Fibroblast of mammary gland (primary cell): ENCODE data around the gene PDE2A.

Experiments used
- DNase-seq: peaks from one replicate; pipeline ENCODE4 v3.0.0-alpha.2; 2010; ENCODE audit warnings: low read depth
- H3K4me3 ChIP-seq: 2 replicates; pipeline ENCODE4 v1.5.1; 2011; ENCODE audit warnings: low read depth, mild to moderate bottlenecking, low read length, moderate library complexity; ENCODE audit not compliant: control insufficient read depth
- TF ChIP-seq, protein P1 (sequence below): conservative IDR thresholded peaks from 2 replicates; pipeline ENCODE4 v1.5.1; 2011; ENCODE audit warnings: low read depth, low read length, inconsistent platforms; ENCODE audit not compliant: control insufficient read depth, insufficient read depth

Gene PDE2A

DNA sequence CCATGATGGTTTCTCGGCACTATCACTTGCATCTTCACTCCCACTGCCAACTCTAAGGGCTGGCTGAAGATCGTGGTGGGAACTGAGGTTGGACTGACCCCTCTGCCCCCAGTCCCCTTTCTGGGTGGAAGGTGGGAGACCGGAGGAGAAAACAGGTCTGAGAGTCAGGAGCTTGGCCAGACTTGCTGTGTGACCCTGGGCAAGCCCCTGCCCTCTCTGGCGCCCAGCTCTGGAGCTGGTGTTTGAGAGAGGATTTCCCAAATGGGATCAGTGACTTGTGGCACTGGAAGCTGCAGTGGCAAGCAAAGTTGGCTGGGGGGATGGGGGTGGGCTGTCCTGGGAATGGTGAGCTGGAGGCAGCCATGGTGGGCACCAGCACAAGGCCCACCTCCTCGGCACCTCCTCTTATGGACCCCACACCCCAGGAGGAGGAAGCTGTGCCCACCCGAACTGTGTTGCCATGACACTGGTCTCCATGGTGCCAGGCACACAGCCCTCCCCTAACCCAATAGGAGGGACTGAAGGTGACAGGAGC is 6.5 kb upstream of the PDE2A start:
- TF ChIP-seq, protein P1, sequence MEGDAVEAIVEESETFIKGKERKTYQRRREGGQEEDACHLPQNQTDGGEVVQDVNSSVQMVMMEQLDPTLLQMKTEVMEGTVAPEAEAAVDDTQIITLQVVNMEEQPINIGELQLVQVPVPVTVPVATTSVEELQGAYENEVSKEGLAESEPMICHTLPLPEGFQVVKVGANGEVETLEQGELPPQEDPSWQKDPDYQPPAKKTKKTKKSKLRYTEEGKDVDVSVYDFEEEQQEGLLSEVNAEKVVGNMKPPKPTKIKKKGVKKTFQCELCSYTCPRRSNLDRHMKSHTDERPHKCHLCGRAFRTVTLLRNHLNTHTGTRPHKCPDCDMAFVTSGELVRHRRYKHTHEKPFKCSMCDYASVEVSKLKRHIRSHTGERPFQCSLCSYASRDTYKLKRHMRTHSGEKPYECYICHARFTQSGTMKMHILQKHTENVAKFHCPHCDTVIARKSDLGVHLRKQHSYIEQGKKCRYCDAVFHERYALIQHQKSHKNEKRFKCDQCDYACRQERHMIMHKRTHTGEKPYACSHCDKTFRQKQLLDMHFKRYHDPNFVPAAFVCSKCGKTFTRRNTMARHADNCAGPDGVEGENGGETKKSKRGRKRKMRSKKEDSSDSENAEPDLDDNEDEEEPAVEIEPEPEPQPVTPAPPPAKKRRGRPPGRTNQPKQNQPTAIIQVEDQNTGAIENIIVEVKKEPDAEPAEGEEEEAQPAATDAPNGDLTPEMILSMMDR, result no peak

DNA sequence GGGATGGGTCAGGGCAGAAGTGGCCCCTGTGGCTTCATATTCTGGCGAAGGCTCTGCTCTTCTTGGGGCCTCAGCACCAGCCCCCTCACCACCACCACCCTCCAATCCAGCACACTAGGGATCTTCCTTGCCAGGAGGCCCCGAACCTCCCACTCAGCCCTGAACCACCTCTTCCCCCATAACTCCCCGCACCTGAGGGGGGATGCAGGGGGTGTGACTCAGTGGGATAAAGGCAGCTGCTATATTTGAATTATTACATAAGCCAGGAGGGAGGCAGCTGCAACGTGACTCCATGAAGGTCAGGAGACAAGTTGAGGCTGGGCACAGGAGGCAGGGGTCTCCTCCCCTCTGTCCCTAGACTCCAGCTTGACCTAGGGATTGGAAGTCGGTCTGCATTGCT is 5.6 kb upstream of the PDE2A start:
- H3K4me3 ChIP-seq, result no peak overlapping the region
- no peak for DNase-seq
- TF ChIP-seq, protein P1, result no peak

More for the DNA sequence above, 6.5 kb upstream of the PDE2A start:
- DNase-seq, result no peak
- H3K4me3 ChIP-seq, result no peak overlapping the region

DNA sequence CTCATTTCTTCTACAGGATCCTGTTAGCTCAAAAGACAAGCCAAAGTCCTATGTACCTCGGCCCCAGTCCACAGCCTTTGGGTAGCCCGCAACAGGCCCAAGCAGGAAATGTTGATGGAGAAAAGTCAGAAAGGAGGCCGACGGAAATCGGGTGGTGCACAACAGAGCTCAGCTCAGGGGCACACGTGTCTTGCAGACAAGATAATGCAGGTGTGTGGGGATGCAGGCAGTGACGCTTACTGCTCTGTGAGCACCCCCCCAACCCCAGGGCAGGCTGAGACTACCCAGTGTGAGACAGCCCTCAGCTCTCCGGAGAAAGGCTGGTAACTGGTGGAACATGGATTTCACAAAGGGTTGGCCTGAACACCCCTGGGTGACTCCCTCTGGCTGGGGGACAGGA is 4.3 kb upstream of the PDE2A start:
- TF ChIP-seq, protein P1, result no peak
- no peak for DNase-seq
- H3K4me3 ChIP-seq, result no peak overlapping the region

DNA sequence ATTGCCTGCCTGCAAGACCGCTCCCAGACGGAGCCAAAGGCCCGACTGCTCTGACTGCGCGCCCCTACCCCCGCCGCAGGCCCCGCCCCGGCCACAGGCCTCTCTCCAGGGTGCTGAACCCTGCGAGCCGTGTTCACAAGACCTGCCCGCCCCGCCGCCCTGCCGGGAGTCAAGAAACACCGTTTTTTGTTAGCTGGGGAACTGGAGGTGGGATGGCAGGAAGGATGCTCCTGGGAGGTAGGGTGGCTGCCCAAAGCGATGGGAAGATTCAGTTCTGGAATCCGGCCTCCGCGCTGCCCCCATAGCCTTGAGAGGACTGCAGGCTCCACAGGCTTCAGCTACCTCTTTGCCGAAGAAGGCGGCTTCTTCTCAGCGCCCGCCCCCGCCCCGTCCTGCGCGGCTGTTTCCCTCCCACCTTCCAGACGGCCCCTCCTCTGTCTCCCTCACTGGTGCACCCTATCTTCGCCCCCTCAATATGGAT is 2.7 kb upstream of the PDE2A start:
- peak; percentile 8 for DNase-seq
- H3K4me3 ChIP-seq, result no peak overlapping the region
- TF ChIP-seq, protein P1, result no peak

DNA sequence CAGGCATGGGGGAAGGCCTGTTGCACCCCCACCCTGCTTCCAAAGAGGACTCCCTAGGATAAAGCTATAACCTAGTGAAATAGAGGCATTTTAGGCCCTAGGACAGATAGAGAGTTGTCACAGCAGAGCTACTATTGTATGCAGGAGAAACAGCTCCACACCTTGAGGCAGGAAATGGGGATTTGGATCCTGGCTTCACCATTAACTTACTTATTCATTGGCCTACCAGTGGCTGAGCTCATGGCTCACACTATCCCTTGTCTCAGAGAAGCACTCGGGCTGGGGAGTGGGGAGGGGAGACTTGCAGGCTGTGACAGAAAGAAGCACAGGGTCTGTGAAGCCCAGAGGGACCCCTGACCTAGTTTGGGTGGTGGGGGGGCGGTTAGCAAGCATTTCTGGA is 999 bp upstream of the PDE2A start:
- TF ChIP-seq, protein P1, result no peak
- no peak overlapping the region for H3K4me3 ChIP-seq
- no peak for DNase-seq

DNA sequence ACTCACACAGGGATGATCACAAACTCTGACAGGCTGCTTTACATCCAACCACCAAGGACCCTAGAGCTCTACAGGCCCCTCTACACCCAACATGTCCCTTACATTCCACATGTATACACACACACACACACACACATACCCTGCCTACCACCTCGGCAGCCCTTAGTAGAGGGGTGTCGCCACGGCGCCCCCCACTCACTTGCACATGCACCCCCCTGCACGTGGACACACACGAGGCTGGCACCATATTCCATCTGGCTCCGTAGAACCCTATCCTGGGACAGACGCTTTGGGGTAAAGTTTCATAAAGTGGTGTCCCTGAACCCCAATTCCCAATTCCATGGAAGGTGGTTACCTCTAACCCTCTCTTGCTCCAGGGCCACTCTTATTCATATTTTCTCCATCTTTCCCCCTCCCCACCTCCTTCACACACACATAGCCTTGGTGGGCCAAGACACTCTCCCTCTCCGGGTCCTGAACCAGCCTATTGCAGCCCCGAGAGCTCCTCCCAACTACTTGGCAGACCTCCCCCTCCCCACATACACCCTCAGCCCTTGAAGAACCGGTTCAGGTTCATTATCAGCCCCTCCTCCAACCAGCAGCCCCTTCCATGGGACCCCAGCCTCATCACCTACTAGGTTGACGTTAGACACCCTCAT is 809 bp downstream of the PDE2A start:
- DNase-seq, result no peak
- H3K4me3 ChIP-seq, result no peak overlapping the region
- TF ChIP-seq, protein P1, result no peak
